T47D (cell line): Measurements from ENCODE around the gene VPS37B.

Source experiments
- DNase-seq, 2 experiments: peaks; one replicate each; pipeline versions ENCODE4 v3.0.0 to v3.0.0-alpha.2; 2011 to 2012; ENCODE audit warnings: low read depth in 1 of 2, low spot score in 1 of 2
- JUND ChIP-seq: IDR thresholded peaks from 2 replicates; pipeline ENCODE4 v1.6.1; 2012; ENCODE audit warnings: low read depth
- in situ Hi-C: cut with HindIII; loops from 2 replicates; pipeline ENCODE4 v1.10.0; 2016; ENCODE audit warnings: low sequenced_read_pairs, low pct_unique_long_range_greater_than_20kb

VPS37B gene

DNA sequence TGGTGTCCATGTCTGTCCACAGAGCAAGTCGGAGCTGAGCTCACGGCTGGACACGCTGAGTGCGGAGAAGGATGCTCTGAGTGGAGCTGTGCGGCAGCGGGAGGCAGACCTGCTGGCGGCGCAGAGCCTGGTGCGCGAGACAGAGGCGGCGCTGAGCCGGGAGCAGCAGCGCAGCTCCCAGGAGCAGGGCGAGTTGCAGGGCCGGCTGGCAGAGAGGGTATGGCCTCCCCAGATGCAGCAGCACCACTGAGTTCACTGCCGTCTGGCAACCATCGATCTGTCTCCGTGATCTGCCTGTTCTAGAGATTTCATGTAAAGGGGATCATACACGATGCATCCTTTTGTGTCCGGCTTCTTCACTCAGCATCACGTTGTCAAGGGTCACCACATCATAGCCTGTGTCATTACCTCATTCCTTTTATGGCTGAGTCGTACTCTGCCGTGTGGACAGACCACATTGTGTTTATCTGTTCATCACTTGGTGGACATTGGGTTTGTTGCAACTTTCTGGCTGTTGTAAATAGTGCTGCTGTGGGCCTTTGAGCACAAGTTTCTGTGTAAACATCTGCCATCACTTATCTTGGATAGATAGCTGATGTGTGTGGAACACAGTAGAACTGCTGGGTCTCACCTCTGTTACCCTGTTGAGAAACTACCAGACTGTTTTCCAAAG, 38.8 kb downstream of the VPS37B start:
- no peak for TF ChIP-seq JUND
- DNase-seq, result no peak

DNA sequence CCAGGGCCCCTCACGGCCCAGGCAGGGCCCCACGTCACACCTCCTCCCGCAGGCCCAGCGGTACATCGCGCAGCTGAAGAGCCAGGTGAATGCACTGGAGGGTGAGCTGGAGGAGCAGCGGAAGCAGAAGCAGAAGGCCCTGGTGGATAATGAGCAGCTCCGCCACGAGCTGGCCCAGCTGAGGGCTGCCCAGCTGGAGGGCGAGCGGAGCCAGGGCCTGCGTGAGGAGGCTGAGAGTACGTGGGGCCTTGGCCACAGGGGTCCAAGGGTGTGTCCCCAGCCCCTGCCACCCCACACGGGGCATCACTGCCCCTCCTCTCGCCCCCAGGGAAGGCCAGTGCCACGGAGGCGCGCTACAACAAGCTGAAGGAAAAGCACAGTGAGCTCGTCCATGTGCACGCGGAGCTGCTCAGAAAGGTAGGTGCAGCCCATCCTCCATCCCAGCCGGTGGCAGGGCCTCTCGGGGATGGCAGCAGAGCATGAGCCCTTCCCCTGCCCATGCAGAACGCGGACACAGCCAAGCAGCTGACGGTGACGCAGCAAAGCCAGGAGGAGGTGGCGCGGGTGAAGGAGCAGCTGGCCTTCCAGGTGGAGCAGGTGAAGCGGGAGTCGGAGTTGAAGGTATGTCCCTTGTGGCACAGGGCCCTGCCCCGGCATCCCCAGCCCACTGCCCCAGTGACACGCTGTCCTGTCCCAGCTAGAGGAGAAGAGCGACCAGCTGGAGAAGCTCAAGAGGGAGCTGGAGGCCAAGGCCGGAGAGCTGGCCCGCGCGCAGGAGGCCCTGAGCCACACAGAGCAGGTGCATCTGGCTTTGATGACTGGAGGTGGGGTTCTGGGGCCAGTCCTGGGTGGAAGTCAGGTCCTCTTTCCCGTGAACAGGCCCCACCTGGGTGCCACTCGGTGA, 39.7 kb downstream of the VPS37B start:
- in situ Hi-C loops, result no loop called here
- DNase-seq, result no peak
- no peak for TF ChIP-seq JUND

More for the DNA sequence above, 38.8 kb downstream of the VPS37B start:
- in situ Hi-C loops, result no loop called here

- no peak for TF ChIP-seq JUND
- in situ Hi-C loops, result no loop called here
- no peak for DNase-seq
These were observed 40.7 kb downstream of the VPS37B start for GRCh38 chr12:122855071-122855829.

- DNase-seq, result no peak
- in situ Hi-C loops, result no loop called here
- no peak for TF ChIP-seq JUND
These were observed 41.4 kb downstream of the VPS37B start for GRCh38 chr12:122854554-122854953.

DNA sequence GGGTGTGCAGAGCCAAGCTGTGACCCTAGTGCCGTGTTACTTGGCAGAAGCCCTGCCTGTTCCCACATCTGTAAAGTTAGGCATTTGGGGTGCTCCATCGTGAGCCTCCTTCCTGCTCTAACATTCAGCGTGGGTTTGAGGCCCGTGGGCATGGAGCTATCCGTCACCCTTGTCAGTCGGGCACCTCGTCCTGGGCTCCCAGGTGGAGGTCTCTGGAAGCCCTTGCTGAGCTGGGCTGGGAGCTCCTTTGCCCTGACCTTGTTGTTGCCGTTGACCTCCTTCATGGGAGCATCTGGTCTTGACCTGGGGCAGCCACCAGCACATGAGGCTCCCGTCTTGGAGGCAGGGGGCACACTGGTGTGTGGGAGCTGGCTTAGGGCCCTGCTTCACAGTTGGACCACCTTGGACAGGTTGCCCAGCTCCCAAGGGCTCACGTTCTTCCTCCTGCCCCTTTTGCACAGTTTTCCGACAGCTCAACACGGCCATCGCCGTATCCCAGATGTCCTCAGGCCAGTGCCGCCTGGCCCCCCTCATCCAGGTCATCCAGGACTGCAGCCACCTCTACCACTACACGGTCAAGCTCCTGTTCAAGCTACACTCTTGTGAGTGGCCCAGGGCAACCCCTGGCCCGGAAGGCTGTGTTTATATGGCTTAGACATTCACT, 42.2 kb downstream of the VPS37B start:
- no peak for TF ChIP-seq JUND
- in situ Hi-C loops, result no loop called here
- DNase-seq, result no peak

DNA sequence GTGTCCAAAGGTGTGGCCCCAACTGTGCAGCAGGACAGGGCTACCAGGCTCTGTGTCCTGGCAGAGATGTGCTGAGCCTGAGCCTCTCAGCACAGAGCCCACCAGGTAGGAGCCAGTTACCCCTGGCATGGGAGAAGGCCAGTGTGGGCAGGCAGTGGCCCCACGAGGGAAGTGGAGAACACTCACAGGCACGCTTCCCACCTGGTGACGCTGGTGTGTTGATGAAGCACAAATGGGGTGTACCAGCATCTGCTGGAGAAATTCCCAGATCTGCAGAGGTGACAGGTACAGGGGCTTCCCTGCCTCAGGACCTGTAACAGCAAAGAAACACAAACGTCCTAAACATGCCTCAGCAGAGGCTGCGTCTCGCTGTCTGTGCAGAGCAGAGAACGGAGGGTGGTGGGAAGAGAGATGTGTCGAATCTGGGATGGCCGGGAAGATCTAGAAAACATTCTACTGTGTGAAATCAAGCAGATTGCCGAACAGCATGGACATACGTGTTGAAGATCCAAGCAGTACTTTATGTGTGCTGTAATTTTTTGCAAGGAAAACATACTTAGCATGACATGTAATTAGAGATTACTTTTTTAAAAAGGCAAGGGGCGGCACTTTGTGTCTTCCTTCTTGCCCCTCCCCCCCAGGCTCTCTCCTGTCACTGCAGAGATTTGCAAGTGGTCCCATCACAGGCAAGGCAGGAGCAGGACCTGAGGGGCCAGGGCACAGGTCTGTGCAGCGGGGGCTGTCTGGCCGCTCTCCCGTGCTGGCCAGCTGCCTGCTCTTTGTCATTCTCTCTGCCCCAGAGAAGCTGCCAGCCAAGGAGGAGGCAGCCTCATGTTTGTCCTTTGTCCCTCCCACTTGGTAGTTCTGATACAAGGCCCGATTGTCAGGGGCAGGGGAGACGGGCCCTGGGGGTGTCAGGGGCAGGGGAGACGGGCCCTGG, 43.3 kb downstream of the VPS37B start:
- no peak for TF ChIP-seq JUND
- DNase-seq, result no peak
- in situ Hi-C loops, result no loop called here

DNA sequence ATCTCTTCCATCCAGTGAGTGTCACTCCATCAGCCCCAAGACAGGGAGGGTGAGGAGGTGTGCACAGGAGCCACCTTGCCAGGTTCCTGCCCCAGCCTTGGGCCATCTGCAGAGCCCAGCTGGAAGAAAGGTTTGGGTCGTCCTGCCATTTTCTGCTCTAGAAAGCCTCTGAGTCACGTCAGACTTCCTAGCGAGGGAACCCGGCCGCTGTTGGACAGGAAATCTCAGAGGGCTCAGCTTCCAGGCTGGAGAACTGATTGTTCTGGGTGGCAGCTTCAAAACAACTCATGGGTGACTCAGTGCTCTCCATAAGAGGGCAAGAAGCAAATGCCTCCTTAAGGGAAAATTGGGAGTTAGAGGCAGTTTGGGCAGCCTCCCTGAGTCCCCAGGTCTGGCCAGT, 44.1 kb downstream of the VPS37B start:
- no peak for DNase-seq
- in situ Hi-C loops, result no loop called here
- TF ChIP-seq JUND, result no peak

- in situ Hi-C loops, result no loop called here
These were observed 45.1 kb downstream of the VPS37B start for GRCh38 chr12:122850695-122851350.

GRCh38 chr12:122850048-122850445, 45.9 kb downstream of the VPS37B start:
- in situ Hi-C loops, result no loop called here
- DNase-seq, result no peak
- no peak for TF ChIP-seq JUND

More at GRCh38 chr12:122850695-122851350, 45.1 kb downstream of the VPS37B start:
- no peak for DNase-seq
- TF ChIP-seq JUND, result no peak

DNA sequence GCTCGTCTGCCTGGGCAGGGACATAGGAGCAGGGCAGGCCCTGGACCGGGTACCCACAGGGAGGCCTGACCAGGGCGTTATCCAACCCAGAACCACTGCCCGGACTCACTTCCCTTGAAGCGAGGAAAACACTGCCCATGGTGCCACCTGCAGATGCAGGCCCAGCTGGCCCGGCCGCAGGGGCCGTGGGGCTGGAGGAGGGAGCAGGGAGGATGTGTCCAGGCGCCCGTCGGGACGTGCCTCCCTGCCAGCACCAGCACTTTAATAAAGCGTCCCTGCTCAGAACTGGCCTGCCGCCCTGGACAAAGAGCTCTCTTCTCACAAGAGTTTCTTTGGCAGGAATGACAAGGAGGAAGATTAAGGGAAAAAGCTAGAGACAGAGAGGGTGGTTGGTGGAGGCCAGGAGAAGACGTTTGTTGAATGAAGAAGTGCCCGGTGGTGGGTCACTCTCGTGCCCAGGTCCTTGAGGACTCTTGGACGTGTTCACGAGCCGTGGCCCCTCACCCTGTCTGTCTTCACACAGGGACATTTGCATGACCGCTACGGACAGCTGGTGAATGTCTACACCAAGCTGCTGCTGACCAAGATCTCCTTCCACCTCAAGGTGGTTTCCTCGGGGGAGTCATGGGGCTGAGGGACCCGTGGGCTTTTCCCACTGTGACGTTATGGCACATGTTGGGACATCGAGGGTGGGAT, 46.4 kb downstream of the VPS37B start:
- no peak for TF ChIP-seq JUND
- DNase-seq, result no peak
- in situ Hi-C loops, result no loop called here
